Ovary (tissue), 3 donors: ENCODE measurements around the gene CCL5.

ENCODE experiments used
- POLR2A ChIP-seq: fragments of 450-650 bp; IDR thresholded peaks from one replicate; pipeline ENCODE4 v1.6.1; 2017; ENCODE audit warnings: antibody characterized with exemption, mild to moderate bottlenecking, moderate library complexity
- TF ChIP-seq, protein P1 (sequence below), 3 donors: fragments of 450-650 bp in 2 of 3; fragments of 200-600 bp in 1 of 3; IDR thresholded peaks; one replicate each; pipeline versions ENCODE4 v1.5.1 to v1.8.0; 2016 to 2022; ENCODE audit warnings: antibody characterized with exemption in 3 of 3, mild to moderate bottlenecking in 1 of 3
- donor health status: DM: no; HTN: no; CAD: no.

- TF ChIP-seq POLR2A: no peak
- TF ChIP-seq, protein P1, sequence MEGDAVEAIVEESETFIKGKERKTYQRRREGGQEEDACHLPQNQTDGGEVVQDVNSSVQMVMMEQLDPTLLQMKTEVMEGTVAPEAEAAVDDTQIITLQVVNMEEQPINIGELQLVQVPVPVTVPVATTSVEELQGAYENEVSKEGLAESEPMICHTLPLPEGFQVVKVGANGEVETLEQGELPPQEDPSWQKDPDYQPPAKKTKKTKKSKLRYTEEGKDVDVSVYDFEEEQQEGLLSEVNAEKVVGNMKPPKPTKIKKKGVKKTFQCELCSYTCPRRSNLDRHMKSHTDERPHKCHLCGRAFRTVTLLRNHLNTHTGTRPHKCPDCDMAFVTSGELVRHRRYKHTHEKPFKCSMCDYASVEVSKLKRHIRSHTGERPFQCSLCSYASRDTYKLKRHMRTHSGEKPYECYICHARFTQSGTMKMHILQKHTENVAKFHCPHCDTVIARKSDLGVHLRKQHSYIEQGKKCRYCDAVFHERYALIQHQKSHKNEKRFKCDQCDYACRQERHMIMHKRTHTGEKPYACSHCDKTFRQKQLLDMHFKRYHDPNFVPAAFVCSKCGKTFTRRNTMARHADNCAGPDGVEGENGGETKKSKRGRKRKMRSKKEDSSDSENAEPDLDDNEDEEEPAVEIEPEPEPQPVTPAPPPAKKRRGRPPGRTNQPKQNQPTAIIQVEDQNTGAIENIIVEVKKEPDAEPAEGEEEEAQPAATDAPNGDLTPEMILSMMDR (IDR thresholded peaks at IDR 0.05): no peak
Observed at GRCh38 chr17:35843698-35844097, 36.5 kb downstream of the CCL5 start.
